Heart right ventricle (tissue), 16 donors: ENCODE data around the gene ATG16L2. TPM values are rescaled to one million over a fixed set of nuclear protein-coding genes. Genes with fewer than 3 reads are reported as not detected.

Experiments
- ATAC-seq, 8 donors: fragments of 200-7000 bp; cut with Tn5 transposase; one replicate each; pipeline ENCODE4 v1.9.1; 2020; ENCODE audit warnings: mild to moderate bottlenecking in 8 of 8, moderate library complexity in 8 of 8, moderate number of reproducible peaks in 1 of 8
- DNase-seq, 2 donors: peaks; one replicate each; pipeline ENCODE4 v3.0.0-alpha.2; 2020
- H3K27ac ChIP-seq, 10 donors: fragments of 200-600 bp; sonication (generic) in 2 of 10; one replicate each; pipeline versions ENCODE4 v1.5.0 to v1.8.0; 2020 to 2022; ENCODE audit warnings: mild to moderate bottlenecking in 3 of 10
- H3K27me3 ChIP-seq, 7 donors: fragments of 200-600 bp; one replicate each; pipeline ENCODE4 v1.8.0; 2021 to 2022; ENCODE audit warnings: mild to moderate bottlenecking in 2 of 7
- H3K36me3 ChIP-seq, 9 donors: fragments of 200-600 bp; sonication (generic) in 1 of 9; one replicate each; pipeline versions ENCODE4 v1.5.0 to v1.8.0; 2020 to 2022; ENCODE audit warnings: mild to moderate bottlenecking in 2 of 9
- H3K4me1 ChIP-seq, 9 donors: fragments of 200-600 bp; sonication (generic) in 1 of 9; one replicate each; pipeline versions ENCODE4 v1.5.0 to v1.8.0; 2020 to 2022; ENCODE audit warnings: mild to moderate bottlenecking in 4 of 9
- H3K4me3 ChIP-seq, 10 donors: fragments of 200-600 bp; sonication (generic) in 2 of 10; one replicate each; pipeline versions ENCODE4 v1.5.0 to v1.8.0; 2020 to 2022; ENCODE audit warnings: mild to moderate bottlenecking in 7 of 10, moderate library complexity in 2 of 10
- H3K9me3 ChIP-seq, 11 donors: fragments of 200-600 bp in 10 of 11; sonication (generic) in 2 of 11; one replicate each; pipeline versions ENCODE4 v1.5.0 to v1.8.0; 2013 to 2022; ENCODE audit warnings: mild to moderate bottlenecking in 2 of 11, control low read depth in 1 of 11, moderate library complexity in 1 of 11
- WGBS, 2 donors: extraction: QIAGEN DNeasy Blood & Tissue Kit; methylation state at CpG; one replicate each; pipeline ENCODE4 v1.1.7; 2013; ENCODE audit warnings: inconsistent platforms in 1 of 2; 5-methylcytosine and 5-hydroxymethylcytosine counted together
- intact Hi-C, 10 donors: fragments of 100-400 bp; cut with DNase I; formaldehyde crosslinking; loops; one replicate each; pipeline versions ENCODE4 v1.11.1 to v1.14.2; 2022
- polyA plus RNA-seq, 2 donors: library from polyadenylated mRNA; stranded (reverse); fragments of 200-250 nt; gene quantifications; one replicate each; pipeline ENCODE4 v1.2.3, GENCODE V29; 2013
- total RNA-seq, 10 donors: library from RNA; stranded (reverse); fragmentation: NEBNext Ultra II Directional in 3 of 10; extraction: Animal tissue kit (Norgen Biotek cat#: 25700) in 3 of 10; gene quantifications; one replicate each; pipeline versions ENCODE4 v1.2.1 to v1.2.4, GENCODE V29; 2021 to 2023
- TF ChIP-seq, protein P1 (sequence below), 9 donors: fragments of 200-600 bp; sonication (generic) in 2 of 9; IDR thresholded peaks; one replicate each; pipeline versions ENCODE4 v1.5.0 to v1.8.0; 2021 to 2022; ENCODE audit warnings: antibody characterized with exemption in 9 of 9, mild to moderate bottlenecking in 5 of 9, moderate library complexity in 1 of 9
- donor health status: Arrhythmogenic right ventricular cardiomyopathy.
- donor health status: ischemic (EF 13 %, LVEDD 7.1; RV severe dilation, severe dysfunction).
- donor health status: healthy with polysubstance abuse.
- donor health status: DM: no; HTN: yes; CAD: no.
- donor health status: DM: no; HTN: no; CAD: no.
- donor health status: ischemic (EF 25% LVEDD 6.9; RV normal size, moderate dysfunction).
- donor health status: ischemic (EF 25% LVEDD 5.7; RV mildly dilated, moderate dysfunction).
- donor health status: healthy.
- donor health status: DM: yes; HTN: yes; CAD: no.
- donor health status: Ischemic cardiomyopathy.
- donor health status: ischemic (EF 35%, LVEDD 5.7; RV mildly dilated, moderate dysfunction).
- donor health status: nonischemic (EF 11% LVEDD 7.7; RV severe dilation, severe dysfunction).
- donor health status: DM: yes; HTN: yes; CAD: no.
- donor health status: PGD.
- donor health status: ischemic (EF 29% LVEDD 5.4; RV normal size, mild dysfunction).
- donor health status: nonischemic (EF 23%, LVEDD 6.1; RV moderate dilation, normal function).

The ATG16L2 gene
- total and polyA plus RNA-seq, 12 donors = 8.0 to 66.9 (median 12.3) TPM

DNA sequence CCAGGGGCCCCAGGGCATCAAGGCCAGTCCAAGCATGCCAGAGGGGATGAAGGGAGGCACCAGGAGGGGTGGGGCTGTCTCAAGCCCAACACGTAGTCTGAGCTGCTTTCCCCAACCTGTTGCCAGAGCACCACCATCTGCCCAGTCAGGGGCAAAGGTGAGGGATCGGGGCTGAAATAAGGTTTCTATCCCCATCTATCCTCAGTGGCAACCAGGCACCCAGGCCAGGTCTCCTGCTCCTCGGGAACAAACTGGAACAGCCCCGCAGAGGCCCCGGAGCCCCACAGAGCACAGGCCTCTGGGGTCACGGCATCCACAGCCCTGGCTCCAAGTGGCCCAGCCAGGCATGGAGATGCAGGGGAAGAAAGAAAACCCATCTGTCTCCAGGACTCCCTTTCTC is 39.7 kb upstream of the ATG16L2 start:
- WGBS, 2 donors = 86 to 87% methylated on average over 6 of the region's 6 CpGs
- peaks cover 9 to 51% (median 37%) of the 10 kb centered on the region in 9 donors for H3K4me1 ChIP-seq
- intact Hi-C loops = loop anchor here in 1 of 10 donors (5.0 kb wide), 1 partner anchor 37 kb away; no protein-coding TSS in a partner anchor
- H3K9me3 ChIP-seq = no peaks in the 10 kb centered on the region
- no peaks in the 10 kb centered on the region for H3K27me3 ChIP-seq
- no peak overlapping the region for H3K4me3 ChIP-seq
- DNase-seq = no peak
- ATAC-seq = no peak
- no peaks in the 10 kb centered on the region for H3K36me3 ChIP-seq
- TF ChIP-seq, protein P1, sequence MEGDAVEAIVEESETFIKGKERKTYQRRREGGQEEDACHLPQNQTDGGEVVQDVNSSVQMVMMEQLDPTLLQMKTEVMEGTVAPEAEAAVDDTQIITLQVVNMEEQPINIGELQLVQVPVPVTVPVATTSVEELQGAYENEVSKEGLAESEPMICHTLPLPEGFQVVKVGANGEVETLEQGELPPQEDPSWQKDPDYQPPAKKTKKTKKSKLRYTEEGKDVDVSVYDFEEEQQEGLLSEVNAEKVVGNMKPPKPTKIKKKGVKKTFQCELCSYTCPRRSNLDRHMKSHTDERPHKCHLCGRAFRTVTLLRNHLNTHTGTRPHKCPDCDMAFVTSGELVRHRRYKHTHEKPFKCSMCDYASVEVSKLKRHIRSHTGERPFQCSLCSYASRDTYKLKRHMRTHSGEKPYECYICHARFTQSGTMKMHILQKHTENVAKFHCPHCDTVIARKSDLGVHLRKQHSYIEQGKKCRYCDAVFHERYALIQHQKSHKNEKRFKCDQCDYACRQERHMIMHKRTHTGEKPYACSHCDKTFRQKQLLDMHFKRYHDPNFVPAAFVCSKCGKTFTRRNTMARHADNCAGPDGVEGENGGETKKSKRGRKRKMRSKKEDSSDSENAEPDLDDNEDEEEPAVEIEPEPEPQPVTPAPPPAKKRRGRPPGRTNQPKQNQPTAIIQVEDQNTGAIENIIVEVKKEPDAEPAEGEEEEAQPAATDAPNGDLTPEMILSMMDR (IDR thresholded peaks at IDR 0.05) = no peak
- no peak overlapping the region for H3K27ac ChIP-seq

DNA sequence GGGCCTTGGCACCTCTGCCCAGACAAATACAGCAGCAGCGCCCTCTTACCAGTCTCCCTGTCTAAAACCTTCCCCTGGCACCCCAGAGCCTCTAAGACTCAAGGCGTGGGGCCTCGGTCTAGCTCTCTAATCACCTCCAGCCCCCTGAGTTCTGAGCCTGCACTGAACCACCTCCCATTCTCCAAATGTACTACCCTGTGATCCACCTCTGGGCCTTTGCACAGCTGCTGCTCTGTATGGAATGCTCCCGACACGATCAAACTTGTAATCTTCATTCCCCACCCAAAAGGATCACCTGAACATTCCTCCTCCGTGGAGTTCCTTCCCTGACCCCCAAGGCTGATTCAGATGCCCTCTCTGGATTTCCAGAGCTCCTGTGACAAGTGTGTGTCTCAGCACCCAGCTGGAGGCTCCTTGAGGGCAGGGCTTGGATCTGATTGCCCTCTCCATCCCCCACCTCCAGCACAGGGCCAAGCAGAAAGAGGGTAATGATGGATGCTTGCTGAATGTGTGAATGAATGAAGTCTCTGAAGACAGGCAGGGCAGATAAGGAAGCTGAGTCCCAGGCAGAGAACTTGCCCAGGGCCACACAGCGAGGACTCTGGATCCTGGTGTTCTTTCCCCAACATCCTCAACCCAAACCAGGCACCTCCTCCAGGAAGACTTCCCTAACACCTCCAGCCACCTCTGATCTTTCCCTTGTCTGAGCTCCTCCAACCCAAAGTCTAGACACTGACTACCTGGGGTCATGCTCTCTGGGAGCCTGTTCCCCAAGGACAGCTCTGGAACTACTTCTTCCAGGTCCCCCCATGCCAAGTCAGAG is 38.7 kb upstream of the ATG16L2 start:
- peaks cover 9 to 60% (median 44%) of the 10 kb centered on the region in 9 donors for H3K4me1 ChIP-seq
- intact Hi-C loops = loop anchor here in 1 of 10 donors (5.0 kb wide), 1 partner anchor 628 kb away; no protein-coding TSS in a partner anchor
- H3K4me3 ChIP-seq = no peak overlapping the region
- H3K36me3 ChIP-seq = no peaks in the 10 kb centered on the region
- ATAC-seq (no peak), DNase-seq (no peak)
- H3K9me3 ChIP-seq = no peaks in the 10 kb centered on the region
- TF ChIP-seq, protein P1 (IDR thresholded peaks at IDR 0.05) = no peak
- peak overlapping the region in 2 of 10 donors; percentile 57 to 65 for H3K27ac ChIP-seq
- WGBS, 2 donors = 93 to 95% methylated on average over 7 of the region's 7 CpGs
- peaks cover 0 to under 1% (median 0%) of the 10 kb centered on the region in 7 donors for H3K27me3 ChIP-seq

DNA sequence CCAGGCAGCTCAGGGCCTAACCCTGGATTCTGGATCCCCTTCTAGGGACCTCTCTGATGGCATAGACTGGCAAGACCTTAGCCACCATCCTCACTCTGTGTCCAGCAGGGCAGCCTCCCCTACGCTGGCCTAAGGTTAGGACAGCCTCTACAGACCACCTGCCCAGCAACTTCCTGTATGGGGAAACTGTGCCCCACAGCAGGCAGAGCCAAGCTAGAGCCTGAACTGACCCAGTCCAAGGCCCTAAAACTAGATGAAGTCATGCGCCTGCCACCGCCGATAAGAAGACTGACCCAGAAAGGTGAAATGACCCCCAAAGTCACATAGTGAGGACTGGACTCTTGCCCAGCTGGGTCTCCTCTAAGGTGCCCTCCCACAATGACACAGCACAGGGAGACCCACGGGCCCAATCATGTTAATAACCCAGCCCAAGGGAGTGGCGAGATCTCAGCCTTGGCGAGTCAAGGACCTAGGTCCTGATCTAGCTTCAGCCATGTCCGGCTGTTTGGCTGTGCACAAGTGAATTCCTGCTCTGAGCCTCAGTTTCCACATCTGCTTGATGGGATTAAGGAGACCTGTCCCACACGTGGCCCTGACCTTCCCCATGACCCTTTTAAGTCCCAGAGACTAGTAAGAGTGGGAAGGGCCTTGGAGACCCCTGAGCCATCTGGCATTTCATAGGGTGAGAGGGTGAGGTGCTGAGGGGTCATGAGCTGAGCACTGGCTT is 37.9 kb upstream of the ATG16L2 start:
- Histone ChIP-seq H3K27me3 (peaks cover 0 to 8% (median 0%) of the 10 kb centered on the region in 7 donors), H3K4me3 (no peak overlapping the region), H3K27ac (peak overlapping the region in 8 of 10 donors; percentile 26 to 77 (median 59)), H3K36me3 (no peaks in the 10 kb centered on the region), H3K9me3 (no peaks in the 10 kb centered on the region), H3K4me1 (peaks cover 14 to 68% (median 52%) of the 10 kb centered on the region in 9 donors)
- TF ChIP-seq, protein P1 (IDR thresholded peaks at IDR 0.05) = no peak
- 87% methylated on average over 9 of the region's 9 CpGs for WGBS, 2 donors
- intact Hi-C loops = loop anchor here in 1 of 10 donors (5.0 kb wide), 1 partner anchor 629 kb away; no protein-coding TSS in a partner anchor
- ATAC-seq (no peak), DNase-seq (no peak)
